ENCODE results near the gene UNC5B. TPM values are rescaled to one million over a fixed set of nuclear protein-coding genes. Genes with fewer than 3 reads are reported as not detected.

UNC5B gene
- total RNA-seq, 4 donors from 2014 or later: 3.9 to 7.1 (median 5.7) TPM

DNA sequence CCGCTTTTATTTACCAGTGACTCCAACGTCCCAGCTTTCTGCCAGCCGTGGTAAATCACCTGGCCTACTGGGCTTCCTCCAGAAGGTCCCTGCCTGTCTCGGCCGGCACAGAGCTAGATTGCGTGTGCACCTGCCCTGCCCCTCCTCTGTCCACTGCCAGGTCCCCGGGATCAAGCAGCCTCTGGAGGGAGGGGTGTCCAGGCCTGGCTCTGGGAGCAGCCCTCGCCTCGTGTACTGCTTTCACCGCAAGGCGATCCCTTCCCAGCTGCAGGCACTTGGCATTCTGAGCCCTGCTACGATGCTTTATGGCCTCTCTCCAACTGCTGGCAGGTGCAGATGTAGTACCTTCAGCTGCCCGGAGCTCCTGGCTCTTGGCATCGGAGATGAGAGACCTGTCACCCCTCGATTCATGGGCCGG lies 114.1 kb downstream of the UNC5B start:
- peaks cover 0 to 3% of the 10 kb centered on the region in 2 donors for H3K36me3 ChIP-seq
- TF ChIP-seq, protein P1, sequence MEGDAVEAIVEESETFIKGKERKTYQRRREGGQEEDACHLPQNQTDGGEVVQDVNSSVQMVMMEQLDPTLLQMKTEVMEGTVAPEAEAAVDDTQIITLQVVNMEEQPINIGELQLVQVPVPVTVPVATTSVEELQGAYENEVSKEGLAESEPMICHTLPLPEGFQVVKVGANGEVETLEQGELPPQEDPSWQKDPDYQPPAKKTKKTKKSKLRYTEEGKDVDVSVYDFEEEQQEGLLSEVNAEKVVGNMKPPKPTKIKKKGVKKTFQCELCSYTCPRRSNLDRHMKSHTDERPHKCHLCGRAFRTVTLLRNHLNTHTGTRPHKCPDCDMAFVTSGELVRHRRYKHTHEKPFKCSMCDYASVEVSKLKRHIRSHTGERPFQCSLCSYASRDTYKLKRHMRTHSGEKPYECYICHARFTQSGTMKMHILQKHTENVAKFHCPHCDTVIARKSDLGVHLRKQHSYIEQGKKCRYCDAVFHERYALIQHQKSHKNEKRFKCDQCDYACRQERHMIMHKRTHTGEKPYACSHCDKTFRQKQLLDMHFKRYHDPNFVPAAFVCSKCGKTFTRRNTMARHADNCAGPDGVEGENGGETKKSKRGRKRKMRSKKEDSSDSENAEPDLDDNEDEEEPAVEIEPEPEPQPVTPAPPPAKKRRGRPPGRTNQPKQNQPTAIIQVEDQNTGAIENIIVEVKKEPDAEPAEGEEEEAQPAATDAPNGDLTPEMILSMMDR (IDR thresholded peaks at IDR 0.05): no peak
- TF ChIP-seq POLR2A (IDR thresholded peaks at IDR 0.05): no peak
- no peak overlapping the region for H3K27ac ChIP-seq
- WGBS, 2 donors: 60 to 85% methylated on average over 9 to 16 of the region's 16 CpGs
- H3K4me3 ChIP-seq (replicated peaks in 1 of 3): no peak overlapping the region
- DNase-seq: peak in 1 of 2 donors; percentile 53
- H3K9me3 ChIP-seq: no peaks in the 10 kb centered on the region
- peaks cover 0 to 5% of the 10 kb centered on the region in 2 donors for H3K4me1 ChIP-seq
- intact Hi-C loops (cut with DNase I): loop anchor here (5.0 kb wide), 1 partner anchor 41 kb away; no protein-coding TSS in a partner anchor
- no peaks in the 10 kb centered on the region for H3K27me3 ChIP-seq

DNA sequence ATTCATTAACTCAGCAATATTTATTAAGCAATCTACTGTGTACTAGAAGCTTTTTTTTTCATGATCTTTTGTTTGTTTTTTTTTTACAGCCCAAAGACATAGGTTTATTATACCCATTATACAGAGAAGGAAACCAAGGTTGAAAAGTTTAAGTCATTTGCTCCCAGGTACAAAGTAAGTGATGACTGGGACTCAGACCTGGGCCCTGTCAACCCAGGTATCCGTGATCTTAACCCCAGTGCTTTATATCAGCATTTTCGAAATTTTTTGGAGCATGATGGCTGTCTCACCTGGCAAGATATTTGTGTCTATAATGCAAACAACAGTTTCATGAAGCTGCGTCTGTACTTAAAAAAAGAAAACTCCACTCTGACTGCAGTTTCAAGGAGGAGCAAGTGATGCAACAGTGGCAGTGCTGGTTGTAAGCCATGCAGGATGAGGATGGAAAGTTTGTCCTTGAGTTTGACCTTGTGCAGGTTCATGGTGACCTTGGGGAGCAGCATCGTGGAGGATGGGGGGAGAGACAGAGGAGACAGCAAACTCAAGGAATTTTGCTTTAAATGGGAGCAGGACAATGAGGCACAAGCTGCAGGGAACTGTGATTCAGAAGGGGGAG lies 118.5 kb downstream of the UNC5B start:
- Histone ChIP-seq H3K4me1 (peaks cover 0 to 12% of the 10 kb centered on the region in 2 donors), H3K27ac (no peak overlapping the region), H3K4me3 (replicated peaks in 1 of 3) (no peak overlapping the region), H3K27me3 (no peaks in the 10 kb centered on the region), H3K9me3 (no peaks in the 10 kb centered on the region), H3K36me3 (no peaks in the 10 kb centered on the region)
- no peak for DNase-seq
- intact Hi-C loops (cut with DNase I): no loop called here
- TF ChIP-seq POLR2A (IDR thresholded peaks at IDR 0.05): no peak
- TF ChIP-seq, protein P1 (IDR thresholded peaks at IDR 0.05): no peak
- 68 to 78% methylated on average over 4 of the region's 4 CpGs for WGBS, 2 donors

DNA sequence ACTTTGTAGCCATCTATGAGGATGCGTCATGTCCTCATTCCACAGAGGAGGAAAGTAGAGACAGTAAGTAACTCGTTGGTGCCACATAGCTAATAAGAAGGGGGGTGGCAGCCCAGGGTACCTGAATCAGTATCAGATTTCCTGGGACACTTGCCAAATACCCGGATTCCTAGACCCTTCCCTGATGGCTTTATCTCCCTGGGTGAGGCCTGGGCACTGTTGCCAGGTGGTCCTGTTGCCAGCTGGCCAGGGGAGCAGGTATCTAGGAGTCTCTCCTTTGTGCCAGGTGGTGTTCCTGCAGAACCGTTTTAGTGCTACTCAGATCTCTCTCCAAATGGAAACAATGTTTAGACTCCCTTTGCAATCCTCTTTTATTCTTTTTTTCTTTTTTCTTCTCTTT lies 119.4 kb downstream of the UNC5B start:
- WGBS, 2 donors: 44 to 51% methylated on average over 4 of the region's 4 CpGs

DNA sequence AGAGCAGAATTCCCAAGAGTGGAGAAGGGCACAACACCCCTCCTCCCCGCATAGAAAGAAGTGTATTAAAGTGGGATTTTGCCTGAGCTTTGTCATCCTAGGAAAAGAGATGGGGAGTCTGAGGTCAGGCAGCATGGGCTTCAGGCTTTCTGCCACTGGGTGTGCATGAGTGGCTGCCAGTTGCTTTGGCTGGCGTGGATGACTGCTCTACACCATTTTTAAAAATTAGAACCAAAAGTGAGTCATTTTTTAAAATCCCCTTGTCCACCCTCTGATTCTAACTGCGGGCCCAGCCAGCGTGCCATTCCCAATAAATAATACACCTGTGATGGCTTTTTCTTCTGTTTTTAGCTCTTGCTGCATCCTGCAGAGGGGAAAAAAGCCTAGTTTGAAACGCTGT lies 120.1 kb downstream of the UNC5B start:
- H3K27ac ChIP-seq: no peak overlapping the region
- no peak overlapping the region for H3K4me3 ChIP-seq (replicated peaks in 1 of 3)
- intact Hi-C loops (cut with DNase I): no loop called here
- DNase-seq: peak; percentile 27 to 34
- 83 to 89% methylated on average over 5 of the region's 5 CpGs for WGBS, 2 donors
- TF ChIP-seq POLR2A (IDR thresholded peaks at IDR 0.05): no peak
- TF ChIP-seq, protein P1 (IDR thresholded peaks at IDR 0.05): no peak
- no peaks in the 10 kb centered on the region for H3K27me3 ChIP-seq
- H3K36me3 ChIP-seq: no peaks in the 10 kb centered on the region
- peaks cover 14 to 28% of the 10 kb centered on the region in 2 donors for H3K4me1 ChIP-seq
- no peaks in the 10 kb centered on the region for H3K9me3 ChIP-seq

More for the DNA sequence above, 119.4 kb downstream of the UNC5B start:
- DNase-seq: peak; percentile 32 to 43
- Histone ChIP-seq H3K9me3 (no peaks in the 10 kb centered on the region), H3K27me3 (no peaks in the 10 kb centered on the region), H3K36me3 (no peaks in the 10 kb centered on the region), H3K4me1 (peaks cover 6 to 21% of the 10 kb centered on the region in 2 donors), H3K4me3 (replicated peaks in 1 of 3) (no peak overlapping the region), H3K27ac (no peak overlapping the region)
- intact Hi-C loops (cut with DNase I): no loop called here
- TF ChIP-seq POLR2A (IDR thresholded peaks at IDR 0.05): no peak
- TF ChIP-seq, protein P1 (IDR thresholded peaks at IDR 0.05): no peak

DNA sequence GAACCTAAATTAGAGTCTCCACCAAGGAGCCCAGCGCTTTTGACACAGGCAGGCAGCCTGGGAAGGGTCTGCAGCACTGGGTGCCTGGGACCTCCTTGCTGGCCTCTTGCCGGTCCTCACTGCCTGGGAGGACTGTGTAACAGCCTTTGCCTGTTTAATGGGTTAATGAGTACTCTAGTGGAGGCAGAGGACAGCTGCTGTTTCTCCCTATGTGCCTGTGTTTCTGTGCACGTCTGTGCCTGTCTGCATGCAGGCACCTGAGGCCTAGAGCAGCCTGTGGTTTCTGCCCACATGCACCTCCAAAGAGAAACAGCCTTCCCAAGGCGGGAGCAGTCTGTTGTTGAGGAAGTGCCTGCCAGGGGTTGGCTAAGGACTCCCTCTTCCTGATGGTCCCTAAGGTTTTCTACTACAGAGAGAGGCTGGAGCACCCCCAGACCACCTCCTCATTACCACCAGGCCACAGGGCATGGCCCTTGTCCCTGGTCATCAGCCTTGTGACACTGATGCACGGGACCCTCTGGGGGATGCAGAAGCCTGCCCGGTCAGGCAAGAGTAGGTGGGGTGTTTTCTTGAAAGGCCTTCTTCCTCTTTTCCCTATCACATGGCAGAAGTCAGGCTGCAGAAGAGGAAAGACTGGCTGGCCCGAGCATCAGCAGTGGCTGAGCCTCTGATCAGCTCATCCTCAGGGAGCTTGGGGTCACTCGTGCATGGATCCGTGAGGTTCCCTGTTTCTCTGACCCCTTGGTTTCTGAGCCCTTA lies 120.9 kb downstream of the UNC5B start:
- Histone ChIP-seq H3K36me3 (no peaks in the 10 kb centered on the region), H3K4me3 (replicated peaks in 1 of 3) (no peak overlapping the region), H3K27ac (no peak overlapping the region), H3K4me1 (peaks cover 16 to 31% of the 10 kb centered on the region in 2 donors), H3K9me3 (no peaks in the 10 kb centered on the region), H3K27me3 (no peaks in the 10 kb centered on the region)
- no peak for DNase-seq
- intact Hi-C loops (cut with DNase I): no loop called here
- 83 to 94% methylated on average over 8 to 9 of the region's 9 CpGs for whole genome bisulfite sequencing, 2 donors
- no peak for TF ChIP-seq POLR2A (IDR thresholded peaks at IDR 0.05)
- TF ChIP-seq, protein P1 (IDR thresholded peaks at IDR 0.05): no peak

All from thyroid gland (tissue), 4 donors.